HG03139 (cell line): ENCODE measurements around the gene ZMIZ1.

Experiments
- ATAC-seq: cut with Tn5 transposase; IDR thresholded peaks from one replicate; pipeline ENCODE4 v1.9.1; 2021; ENCODE audit not compliant: unreplicated experiment

Gene ZMIZ1, protein sequence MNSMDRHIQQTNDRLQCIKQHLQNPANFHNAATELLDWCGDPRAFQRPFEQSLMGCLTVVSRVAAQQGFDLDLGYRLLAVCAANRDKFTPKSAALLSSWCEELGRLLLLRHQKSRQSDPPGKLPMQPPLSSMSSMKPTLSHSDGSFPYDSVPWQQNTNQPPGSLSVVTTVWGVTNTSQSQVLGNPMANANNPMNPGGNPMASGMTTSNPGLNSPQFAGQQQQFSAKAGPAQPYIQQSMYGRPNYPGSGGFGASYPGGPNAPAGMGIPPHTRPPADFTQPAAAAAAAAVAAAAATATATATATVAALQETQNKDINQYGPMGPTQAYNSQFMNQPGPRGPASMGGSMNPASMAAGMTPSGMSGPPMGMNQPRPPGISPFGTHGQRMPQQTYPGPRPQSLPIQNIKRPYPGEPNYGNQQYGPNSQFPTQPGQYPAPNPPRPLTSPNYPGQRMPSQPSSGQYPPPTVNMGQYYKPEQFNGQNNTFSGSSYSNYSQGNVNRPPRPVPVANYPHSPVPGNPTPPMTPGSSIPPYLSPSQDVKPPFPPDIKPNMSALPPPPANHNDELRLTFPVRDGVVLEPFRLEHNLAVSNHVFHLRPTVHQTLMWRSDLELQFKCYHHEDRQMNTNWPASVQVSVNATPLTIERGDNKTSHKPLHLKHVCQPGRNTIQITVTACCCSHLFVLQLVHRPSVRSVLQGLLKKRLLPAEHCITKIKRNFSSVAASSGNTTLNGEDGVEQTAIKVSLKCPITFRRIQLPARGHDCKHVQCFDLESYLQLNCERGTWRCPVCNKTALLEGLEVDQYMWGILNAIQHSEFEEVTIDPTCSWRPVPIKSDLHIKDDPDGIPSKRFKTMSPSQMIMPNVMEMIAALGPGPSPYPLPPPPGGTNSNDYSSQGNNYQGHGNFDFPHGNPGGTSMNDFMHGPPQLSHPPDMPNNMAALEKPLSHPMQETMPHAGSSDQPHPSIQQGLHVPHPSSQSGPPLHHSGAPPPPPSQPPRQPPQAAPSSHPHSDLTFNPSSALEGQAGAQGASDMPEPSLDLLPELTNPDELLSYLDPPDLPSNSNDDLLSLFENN

DNA sequence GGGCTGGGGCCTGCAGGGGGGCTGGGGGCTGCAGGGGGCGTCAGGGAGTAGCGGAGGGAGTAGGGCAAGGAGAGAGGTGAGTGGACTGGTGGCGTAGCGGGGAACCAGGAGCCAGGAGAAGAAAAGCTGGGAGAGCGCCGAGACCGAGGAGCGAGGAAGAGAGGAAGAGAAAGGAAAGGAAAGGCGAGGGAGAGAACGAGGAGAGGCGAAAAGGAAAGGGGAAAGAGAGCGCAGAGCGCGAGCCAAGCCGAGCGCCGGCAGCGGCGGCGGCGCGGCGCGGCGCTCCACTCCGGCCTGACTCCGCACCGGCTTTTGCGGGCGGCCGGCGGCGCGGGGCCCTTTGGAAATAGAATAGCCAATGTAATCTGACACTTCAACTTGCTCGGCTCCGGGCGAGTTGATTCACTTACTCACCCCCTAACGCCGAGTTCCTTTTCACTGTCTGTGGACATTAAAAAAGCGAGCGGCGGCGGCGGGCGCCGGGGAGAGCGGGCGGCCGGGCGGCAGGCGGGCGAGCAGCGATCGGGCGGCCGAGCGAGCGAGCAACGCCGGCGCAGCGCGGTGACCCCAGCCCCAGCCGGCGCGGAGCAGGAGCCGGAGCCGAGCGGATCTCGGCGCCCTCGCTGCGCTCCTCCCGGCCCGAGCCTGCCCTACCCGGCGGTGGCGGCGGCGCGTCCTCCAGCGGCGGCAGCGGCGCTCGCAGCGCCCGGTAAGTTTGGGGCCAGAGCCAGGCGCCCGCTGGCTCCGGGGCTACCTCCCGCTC, at the start of gene ZMIZ1:
Gene ZMIZ1, plus strand, starts transcription at position 405 of the 763 bp plus-strand sequence. CDS start 132,667 bp downstream, outside the sequence.
- ATAC-seq, result peak; percentile 55

DNA sequence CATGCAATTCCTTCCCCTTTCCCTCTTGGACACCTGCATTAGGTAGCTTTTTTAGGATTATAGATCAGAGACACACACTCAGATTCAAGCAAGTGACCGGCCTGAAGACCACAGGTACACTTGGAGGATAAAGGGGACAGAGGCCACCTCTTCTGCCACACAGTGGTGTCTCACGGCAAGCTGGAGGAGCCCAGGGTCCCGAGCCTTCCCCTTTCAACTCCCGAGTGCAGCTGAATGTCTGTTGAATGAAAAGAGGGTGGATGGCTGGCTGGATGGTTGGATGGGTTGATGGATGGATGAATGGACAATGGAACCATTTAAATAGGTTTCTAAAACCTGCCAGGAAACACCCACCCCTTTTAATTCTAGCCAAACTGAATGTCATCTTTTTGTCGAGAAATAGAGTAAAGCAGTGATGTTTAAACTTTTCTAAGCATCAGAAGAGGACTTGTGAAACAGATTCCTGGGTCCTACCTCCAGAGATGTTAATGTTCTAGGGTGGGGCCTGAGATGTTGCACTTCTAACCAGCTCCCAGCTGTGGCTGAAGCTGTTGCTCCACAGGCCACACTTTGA, 49.2 kb upstream of the ZMIZ1 start:
- ATAC-seq, result no peak

DNA sequence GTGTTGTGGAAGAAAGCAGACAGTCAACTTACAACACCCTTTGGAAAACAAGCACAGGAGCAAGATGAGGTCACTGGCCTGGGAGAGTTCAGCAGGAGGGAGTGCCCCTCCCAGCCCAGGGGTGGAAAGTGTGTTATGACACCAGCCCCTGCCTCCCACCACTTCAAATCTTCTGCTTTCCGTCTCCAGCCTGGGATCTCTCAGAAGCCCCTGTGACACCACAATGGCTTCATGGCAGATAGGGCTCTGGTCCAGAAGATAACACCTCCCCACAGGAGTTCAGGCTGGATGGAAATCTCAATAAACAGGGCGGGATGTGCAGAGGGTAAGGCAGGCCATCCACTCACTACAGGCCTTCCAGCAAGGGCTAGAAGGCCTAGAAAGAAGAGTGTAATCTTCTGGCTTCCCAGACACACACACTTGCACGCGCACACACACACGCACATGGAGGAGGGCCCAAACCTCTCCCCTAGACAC, 48.7 kb upstream of the ZMIZ1 start:
- no peak for ATAC-seq

DNA sequence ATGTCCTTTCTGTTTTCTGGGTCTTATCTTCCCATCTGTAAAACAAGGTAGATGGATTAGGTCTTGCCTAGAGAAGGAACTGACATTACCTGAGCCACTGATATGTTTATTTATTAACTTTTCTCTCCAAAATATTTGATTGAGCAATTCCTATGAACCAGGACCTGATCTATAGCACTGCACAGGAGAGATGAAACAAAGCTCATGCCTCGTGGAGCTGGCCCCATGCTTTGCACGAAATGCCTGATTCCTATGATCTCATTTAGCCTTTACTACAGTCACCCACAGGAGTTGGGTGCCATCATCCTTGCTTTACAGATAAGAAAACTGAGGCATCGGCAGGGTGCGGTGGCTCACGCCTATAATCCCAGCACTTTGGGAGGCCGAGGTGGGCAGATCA, 48.2 kb upstream of the ZMIZ1 start:
- ATAC-seq, result no peak

DNA sequence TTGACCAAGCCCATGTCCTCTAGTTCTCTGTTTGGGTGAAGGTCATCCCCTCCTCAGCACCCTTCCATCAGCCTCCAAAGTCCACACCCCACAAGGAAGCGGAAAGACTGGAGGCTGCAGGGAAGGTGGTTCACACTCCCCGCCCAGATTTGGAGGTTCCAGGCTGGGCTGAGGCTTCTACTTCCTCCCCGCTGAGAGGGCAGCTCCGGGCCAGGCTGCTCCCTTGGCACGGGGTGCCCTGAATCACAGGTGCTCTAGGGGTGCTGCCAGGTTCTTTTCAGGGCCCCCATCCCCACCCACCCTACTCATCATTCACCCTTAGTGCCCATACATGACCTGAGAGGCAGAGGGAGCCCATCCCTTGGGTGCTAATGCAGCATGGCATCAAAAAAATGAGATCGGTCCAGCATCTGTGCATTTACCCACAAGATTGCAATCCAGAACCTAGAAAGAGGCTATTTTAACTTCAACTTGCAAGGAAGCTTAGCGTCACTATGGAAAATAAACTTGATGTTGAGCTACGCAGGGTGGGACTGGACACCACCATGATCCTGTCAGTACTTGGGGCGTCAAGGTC, 47.3 kb upstream of the ZMIZ1 start:
- ATAC-seq, result no peak

DNA sequence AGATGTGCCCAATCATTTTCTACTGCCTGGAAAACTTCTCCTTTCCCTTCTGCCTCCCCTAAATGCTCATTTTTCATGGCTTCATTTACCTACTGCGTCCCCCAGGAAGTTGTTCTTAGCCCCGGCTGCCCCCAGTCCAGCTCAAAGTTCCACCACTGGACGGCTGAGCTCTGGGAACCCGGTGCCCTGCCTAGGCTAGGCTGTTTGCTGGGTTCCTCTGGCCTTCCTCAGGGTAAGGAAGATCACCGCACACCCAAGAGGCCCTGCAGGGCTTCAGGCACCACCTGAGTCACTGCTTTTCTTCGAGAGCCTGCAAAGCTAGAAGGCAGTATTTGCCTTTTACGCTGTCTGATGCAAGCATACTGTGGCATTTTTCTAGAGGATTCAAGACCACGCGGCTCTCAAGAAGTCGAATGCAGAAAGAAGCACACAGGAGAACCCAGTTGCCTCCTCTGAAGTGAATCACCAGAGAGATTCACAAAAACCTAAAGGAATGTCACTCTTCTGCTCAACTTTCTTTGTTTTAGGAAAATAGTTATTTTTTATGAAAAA, 46.7 kb upstream of the ZMIZ1 start:
- no peak for ATAC-seq

DNA sequence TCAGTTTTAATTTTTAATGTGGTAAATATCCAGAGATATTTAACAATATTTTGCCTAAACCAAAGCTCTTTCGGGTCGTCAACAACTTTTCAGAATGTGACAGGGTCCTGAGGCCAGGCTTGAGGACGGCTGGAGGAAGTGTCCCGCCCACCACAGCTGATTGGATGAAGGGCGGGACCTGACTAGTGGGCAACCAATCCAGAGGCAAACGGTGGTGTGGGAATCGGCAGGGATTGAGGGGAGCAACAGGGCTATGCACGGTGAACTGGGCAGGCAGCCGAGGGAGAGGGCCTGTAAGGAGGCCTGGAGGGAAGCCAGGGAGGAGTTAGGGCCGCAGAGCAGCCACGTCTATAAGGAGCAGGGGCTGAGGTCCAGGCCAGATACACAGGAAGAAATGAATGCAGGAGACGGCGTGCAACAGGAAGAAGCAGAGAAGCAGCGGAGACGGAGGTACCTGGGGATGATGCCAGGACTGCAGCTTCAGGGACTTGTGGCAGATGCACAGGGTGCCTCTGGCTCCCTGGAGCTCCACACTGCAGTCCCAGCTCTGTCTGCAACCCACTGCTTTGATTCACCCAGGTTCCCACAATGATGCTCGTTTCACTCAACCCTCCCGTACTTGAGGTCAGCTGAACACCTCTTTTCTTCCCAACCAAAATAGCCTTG, 46.1 kb upstream of the ZMIZ1 start:
- ATAC-seq, result no peak

DNA sequence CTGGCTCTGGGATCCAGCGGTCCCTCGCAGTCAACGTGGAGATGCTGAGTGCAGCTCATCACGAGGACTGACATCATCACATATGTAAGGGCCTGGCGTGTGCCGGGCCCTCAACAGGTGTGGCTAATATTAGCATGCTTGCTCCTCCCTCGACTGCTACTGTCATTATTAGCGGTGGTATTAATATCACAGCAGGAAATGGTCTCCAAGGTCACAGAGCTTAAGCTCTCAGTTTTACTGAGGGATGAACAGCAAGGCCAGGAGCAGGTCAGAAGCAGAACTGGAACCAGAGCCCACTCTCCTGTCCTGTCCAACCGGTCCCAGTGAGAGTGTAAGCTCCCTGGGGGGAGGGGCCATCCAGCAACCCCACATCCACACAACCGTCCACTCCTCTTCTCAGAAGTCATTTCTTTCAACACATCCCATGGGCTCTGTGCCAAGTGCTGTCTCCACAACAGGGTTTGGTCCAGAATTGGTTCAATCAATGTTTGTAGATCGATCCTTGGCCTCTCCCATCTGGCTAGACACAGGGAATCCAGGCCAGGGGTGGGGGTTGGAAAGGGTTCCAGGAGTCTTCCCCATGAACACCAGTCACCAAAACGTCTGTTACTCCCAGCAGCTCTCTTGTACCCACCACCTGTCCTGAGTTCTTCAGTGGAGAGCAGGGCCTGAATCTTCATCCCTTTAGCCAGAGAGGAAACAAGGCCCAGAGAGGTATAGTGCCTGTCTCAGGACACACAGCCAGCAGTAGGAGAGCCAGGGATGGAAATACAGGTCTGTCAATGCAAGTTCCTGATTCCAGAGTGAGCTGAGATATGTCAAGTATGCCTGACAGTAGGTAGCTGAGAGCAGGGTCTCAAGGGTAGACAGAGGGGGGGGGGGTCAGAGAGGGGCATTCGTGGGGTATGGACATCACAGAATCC, 45.3 kb upstream of the ZMIZ1 start:
- no peak for ATAC-seq

DNA sequence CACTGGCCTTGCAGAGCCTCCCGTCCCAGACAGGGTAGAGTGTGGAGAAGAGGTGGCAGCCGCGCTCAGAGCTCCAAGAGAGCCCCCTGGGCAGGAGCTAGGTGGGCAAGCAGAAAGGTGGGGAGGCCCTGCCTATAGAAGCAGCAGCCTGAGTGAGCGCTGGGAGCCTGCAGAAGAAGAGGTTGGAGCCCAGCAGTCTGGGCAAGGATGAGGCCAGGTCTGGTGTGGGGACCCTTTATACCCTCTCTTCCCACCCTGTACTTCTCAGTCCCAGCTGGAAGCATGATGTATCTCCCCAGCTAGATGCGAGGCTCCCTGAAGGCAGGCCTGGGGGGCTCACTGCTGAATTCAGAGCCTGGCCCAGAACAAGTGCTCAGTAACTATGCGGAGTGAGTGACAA, 44.5 kb upstream of the ZMIZ1 start:
- no peak for ATAC-seq

DNA sequence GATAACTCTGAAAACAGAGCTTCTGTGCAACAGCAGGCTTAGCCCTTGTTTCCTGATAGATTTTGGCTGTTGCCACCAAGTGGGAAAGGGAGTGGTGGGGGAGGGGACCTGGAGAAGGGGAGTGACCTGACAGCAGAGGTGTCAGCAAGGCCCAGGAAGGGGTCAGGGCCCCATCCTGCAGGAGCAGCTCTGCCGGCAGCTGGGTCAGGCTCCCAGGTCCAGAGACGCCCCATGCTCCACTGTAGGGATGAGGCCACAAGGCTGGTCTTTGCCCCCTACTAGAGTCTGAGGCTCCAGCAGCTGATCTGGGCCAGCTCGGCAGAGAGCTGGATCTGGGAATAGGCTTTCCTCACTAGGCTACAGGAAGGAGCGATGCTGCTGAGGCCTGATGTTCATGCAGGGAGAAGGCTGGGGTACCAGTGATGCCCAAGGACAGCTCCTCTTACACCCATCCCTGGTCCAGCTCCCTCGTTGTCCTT, 44.0 kb upstream of the ZMIZ1 start:
- no peak for ATAC-seq

DNA sequence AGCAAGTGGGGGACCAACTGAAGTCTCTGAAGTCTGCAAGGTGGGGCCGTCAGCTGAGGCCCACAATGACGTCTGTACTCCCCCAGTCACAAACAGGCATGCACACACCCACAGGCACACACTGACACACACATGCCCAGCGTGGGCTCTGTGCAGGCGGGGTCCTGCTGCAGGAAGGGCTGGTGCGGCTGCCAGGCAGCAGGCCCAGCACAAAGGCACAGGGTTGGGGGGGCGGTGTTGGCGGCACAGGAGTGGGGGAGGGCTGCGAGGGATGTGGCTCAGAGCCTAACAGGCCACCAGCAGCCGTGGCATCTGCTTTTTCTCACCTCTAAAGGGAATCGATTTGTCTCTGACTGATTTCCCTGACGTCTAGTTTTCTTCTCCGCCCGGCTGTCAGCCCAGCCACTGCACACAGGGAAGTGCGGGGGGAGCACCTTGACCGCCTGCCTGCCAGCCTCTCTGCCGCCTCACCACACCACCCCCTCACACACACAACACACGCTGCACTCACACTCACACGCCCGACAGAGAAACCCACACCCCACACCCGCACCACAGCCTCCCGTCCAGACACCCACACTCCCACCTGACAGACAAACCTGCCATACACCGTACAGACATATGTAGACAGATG, 43.5 kb upstream of the ZMIZ1 start:
- ATAC-seq, result no peak

DNA sequence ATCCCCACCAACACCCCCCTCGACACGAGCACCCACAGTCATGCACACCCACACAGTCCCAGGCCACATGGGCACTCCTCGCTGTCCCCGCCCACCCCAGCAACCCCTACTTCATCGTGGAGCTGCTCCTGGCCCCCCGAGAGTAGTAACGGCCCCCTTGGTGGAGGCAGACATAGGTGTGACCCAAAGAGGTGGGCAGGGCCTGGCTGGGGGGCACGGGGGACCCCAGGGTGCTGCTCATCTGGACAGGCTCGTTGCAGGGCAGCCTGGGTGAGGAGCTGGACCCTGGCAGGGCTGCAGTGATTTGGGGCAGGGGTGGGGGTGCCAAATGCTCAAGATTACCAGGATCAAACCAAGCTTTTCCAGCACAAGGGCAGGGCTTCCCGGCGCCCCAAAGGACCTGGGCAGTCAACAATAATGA, 42.4 kb upstream of the ZMIZ1 start:
- ATAC-seq, result no peak

DNA sequence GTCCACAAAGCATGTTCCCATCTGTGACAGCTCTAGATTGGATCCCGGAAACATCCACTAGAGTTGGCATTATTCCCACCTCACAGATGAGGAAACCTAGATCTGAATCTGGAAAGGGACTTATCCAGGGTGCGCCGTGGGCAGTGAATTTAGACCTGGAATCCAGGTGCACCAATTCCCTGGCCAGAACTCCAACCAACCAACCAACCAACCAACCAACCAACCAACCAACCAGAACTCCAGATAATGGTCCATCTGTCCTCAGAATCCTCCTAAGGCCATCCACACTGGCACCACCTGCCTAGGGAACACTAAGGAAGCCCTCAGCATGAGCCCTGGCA, 42.0 kb upstream of the ZMIZ1 start:
- no peak for ATAC-seq

DNA sequence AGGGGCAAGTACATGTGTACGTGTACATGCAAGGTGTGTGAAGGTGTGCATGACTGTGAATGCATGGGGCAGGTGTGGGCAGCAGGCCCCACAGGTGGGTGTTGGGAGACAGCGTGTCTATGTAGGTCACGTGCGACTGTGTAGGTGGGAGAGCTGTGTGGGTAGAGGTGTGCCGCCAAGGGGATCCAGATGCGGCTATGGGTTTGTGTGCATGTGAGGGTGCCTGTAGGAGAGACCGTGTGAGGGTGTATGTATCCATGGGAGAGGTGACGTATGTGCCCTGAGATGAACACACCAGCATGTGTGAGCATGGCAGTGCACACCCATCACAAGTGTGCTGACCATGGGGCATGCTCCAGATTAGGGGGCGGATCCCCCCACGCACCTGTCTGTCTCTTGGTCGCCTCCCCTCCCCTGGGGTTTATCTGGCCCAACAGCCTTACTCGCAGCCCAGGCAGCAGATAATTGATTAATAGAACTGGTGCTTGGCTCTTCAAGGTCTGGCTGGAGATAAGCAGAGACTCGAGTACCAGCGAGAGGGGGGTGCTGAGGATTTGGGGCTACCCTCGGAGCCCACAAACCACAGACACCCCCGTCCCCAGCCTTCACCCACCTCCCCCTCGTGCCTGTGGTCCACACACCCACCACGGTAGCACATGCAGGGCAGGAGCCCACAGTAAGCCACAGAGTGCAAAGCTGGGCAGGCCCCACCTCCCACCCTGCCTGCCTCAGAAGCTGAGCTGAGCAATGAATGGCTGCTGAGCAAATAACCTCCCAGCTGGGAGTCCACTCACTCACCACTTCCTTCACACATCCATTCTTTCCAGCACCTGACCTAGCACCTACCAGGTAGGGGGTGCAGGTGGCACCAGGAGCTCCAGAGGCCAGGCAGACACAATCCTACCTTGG, 41.4 kb upstream of the ZMIZ1 start:
- ATAC-seq, result no peak

DNA sequence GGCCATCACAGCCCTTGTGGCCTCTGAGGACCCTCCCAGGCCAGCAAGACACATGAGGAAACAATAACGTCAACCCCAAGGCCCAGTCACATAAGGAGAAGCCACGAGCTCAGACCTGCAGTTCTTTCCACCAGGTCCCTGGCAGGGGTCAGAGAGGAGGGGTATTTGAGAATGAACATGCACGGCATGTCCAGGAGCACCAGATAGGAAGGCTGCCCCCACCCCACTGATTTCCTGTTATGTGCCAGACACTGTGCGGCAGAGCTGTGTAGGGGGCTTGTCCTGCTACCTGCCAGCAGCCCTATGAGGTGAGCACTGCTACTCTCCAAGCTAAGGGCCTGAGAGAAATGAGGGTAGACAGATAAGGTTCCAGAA, 40.7 kb upstream of the ZMIZ1 start:
- ATAC-seq, result no peak

DNA sequence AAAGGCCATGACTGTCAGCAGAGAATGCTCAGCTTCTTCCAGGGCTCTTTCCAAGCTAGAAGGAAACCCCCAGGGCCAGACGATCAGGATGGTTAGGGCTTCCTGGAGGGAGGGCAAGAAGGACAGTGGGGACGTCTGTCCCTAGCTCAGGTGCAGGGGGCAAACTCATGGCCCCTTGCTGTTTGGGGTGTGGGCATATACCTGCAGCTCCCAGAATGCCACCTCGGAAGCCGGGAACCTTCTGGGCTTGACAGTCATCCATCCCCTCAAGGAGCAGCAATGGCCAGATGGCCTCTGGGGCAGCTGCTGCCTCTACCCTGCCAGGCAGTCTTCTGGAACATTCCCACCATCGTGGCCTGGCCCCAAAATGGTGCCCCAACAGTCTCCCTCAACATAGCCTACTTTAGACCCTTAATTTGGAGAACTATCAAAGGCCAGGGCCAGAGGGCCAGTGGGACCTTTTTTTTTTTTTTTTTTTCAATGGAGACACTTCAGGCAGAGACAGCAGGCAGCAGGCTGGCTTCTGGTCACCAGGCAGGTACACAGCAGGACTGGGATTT, 40.2 kb upstream of the ZMIZ1 start:
- ATAC-seq, result no peak
